ENCODE data around the gene MIER2.

The MIER2 gene

GRCh38 chr19:281992-282391 lies 62.6 kb downstream of the MIER2 start:
- TF ChIP-seq CTCF (IDR thresholded peaks at IDR 0.05; ENCODE audit: low read depth, low read length), result no peak; the same call in 1 of the 2 replicates
- DNase-seq (ENCODE audit: extremely low read depth, low read depth), result no peak

GRCh38 chr19:281156-281853 lies 63.3 kb downstream of the MIER2 start:
- no peak for TF ChIP-seq CTCF (IDR thresholded peaks at IDR 0.05; ENCODE audit: low read depth, low read length)
- no peak for DNase-seq (ENCODE audit: extremely low read depth, low read depth)

GRCh38 chr19:280541-281009 lies 64.0 kb downstream of the MIER2 start:
- no peak for DNase-seq (ENCODE audit: extremely low read depth, low read depth)
- TF ChIP-seq CTCF (IDR thresholded peaks at IDR 0.05; ENCODE audit: low read depth, low read length), result no peak

GRCh38 chr19:279656-280055 lies 64.9 kb downstream of the MIER2 start:
- no peak for DNase-seq (ENCODE audit: extremely low read depth, low read depth)
- no peak for TF ChIP-seq CTCF (IDR thresholded peaks at IDR 0.05; ENCODE audit: low read depth, low read length)

GRCh38 chr19:279231-279630 lies 65.4 kb downstream of the MIER2 start:
- TF ChIP-seq CTCF (IDR thresholded peaks at IDR 0.05; ENCODE audit: low read depth, low read length), result no peak

GRCh38 chr19:277581-278165 lies 66.9 kb downstream of the MIER2 start:
- no peak for DNase-seq (ENCODE audit: extremely low read depth, low read depth)
- no peak for TF ChIP-seq CTCF (IDR thresholded peaks at IDR 0.05; ENCODE audit: low read depth, low read length)

More at GRCh38 chr19:279231-279630, 65.4 kb downstream of the MIER2 start:
- DNase-seq (ENCODE audit: extremely low read depth, low read depth), result no peak

GRCh38 chr19:277131-277530 lies 67.5 kb downstream of the MIER2 start:
- no peak for DNase-seq (ENCODE audit: extremely low read depth, low read depth)
- TF ChIP-seq CTCF (IDR thresholded peaks at IDR 0.05; ENCODE audit: low read depth, low read length), result no peak

All from AG09319 (cell line).